Panc1 (cell line): Measurements from ENCODE around the gene CPAMD8. TPM values are rescaled to one million over a fixed set of nuclear protein-coding genes. Genes with fewer than 3 reads are reported as not detected.

Experiments
- ATAC-seq: fragments of 200-7000 bp; cut with Tn5 transposase; 2 replicates; pipeline ENCODE4 v1.9.1; 2020; ENCODE audit warnings: mild to moderate bottlenecking, moderate library complexity
- BruUV-seq: library from RNA; stranded (reverse); fragments of 400-500 nt; replicated peaks from 2 replicates; lab custom pipeline; 2021; lab: Mats Ljungman, UMichigan
- CTCF ChIA-PET: fragments of 300-600 bp; sonication (Branson Sonifier 250); formaldehyde crosslinking; loops from one replicate; lab custom pipeline; 2022; ENCODE audit warnings: antibody characterized with exemption; lab: Charles Lee
- POLR2A ChIA-PET: fragments of 300-600 bp; sonication (Branson Sonifier 250); formaldehyde crosslinking; loops from one replicate; lab custom pipeline; 2022; ENCODE audit warnings: antibody characterized with exemption; lab: Charles Lee
- DNase-seq: peaks from one replicate; pipeline ENCODE4 v3.0.0-alpha.2; 2010; ENCODE audit warnings: low read depth, low spot score
- H3K27ac ChIP-seq: 2 replicates; pipeline ENCODE4 v1.5.1; 2011; ENCODE audit warnings: mild to moderate bottlenecking, low read length, inconsistent platforms
- H3K27me3 ChIP-seq: fragments of 200-500 bp; sonication (Bioruptor generic); 2 replicates; pipeline ENCODE4 v1.6.0; 2014; ENCODE audit warnings: low read length, inconsistent platforms; ENCODE audit not compliant: control insufficient read depth, insufficient read depth
- H3K36me3 ChIP-seq: fragments of 200-500 bp; sonication (Bioruptor generic); 2 replicates; pipeline ENCODE4 v1.5.1; 2014; ENCODE audit warnings: inconsistent platforms, mild to moderate bottlenecking, low read length, moderate library complexity; ENCODE audit not compliant: control insufficient read depth, insufficient read depth
- H3K4me1 ChIP-seq: 2 replicates; pipeline ENCODE4 v1.5.1; 2011; ENCODE audit warnings: inconsistent platforms, mild to moderate bottlenecking, low read length, moderate library complexity; ENCODE audit not compliant: control insufficient read depth, insufficient read depth
- H3K4me3 ChIP-seq, 2 experiments: 2 replicates each; pipeline ENCODE4 v1.5.1; 2011 to 2012; ENCODE audit warnings: low read depth in 2 of 2, low read length in 2 of 2, mild to moderate bottlenecking in 2 of 2, inconsistent platforms in 1 of 2, moderate library complexity in 1 of 2
- H3K9me3 ChIP-seq: fragments of 200-500 bp; sonication (Bioruptor generic); 2 replicates; pipeline ENCODE4 v1.5.1; 2014; ENCODE audit warnings: low read depth, mild to moderate bottlenecking, inconsistent platforms, low read length, moderate library complexity; ENCODE audit not compliant: control insufficient read depth, insufficient read depth
- CTCF ChIP-seq: fragments of 450-650 bp; IDR thresholded peaks from 2 replicates; pipeline ENCODE4 v1.5.1; 2017; ENCODE audit warnings: mild to moderate bottlenecking
- POLR2AphosphoS5 ChIP-seq: IDR thresholded peaks from 2 replicates; pipeline ENCODE4 v1.6.1; 2012; ENCODE audit warnings: mild to moderate bottlenecking, low read depth, low read length, moderate library complexity
- REST ChIP-seq, 2 experiments: IDR thresholded peaks; 2 replicates each; pipeline ENCODE4 v1.6.1; 2011 to 2012; ENCODE audit warnings: low read depth in 2 of 2, control low read depth in 1 of 2, low read length in 1 of 2, mild to moderate bottlenecking in 1 of 2, moderate library complexity in 1 of 2; ENCODE audit not compliant: insufficient read depth in 1 of 2
- SIN3A ChIP-seq: IDR thresholded peaks from 2 replicates; pipeline ENCODE4 v1.6.1; 2012; ENCODE audit warnings: low read depth, mild to moderate bottlenecking, low read length, moderate library complexity, borderline replicate concordance; ENCODE audit not compliant: insufficient read depth
- TCF7L2 ChIP-seq: IDR thresholded peaks from 2 replicates; pipeline ENCODE4 v1.6.1; 2011; ENCODE audit warnings: mild to moderate bottlenecking, low read depth, low read length, inconsistent platforms
- in situ Hi-C: cut with HindIII; loops from 2 replicates; pipeline ENCODE4 v1.10.0; 2016; ENCODE audit warnings: low sequenced_read_pairs, low pct_unique_long_range_greater_than_20kb
- intact Hi-C: fragments of 100-400 bp; cut with micrococcal nuclease; formaldehyde crosslinking; loops from one replicate; pipeline ENCODE4 v1.10.0; 2022; ENCODE audit not compliant: unreplicated experiment
- total RNA-seq: library from RNA; stranded (reverse); gene quantifications from one replicate; pipeline ENCODE4 v1.2.1, GENCODE V29; 2021; ENCODE audit not compliant: unreplicated experiment

Gene CPAMD8
- total RNA-seq, 1 experiment from 2014 or later, result 2.0 TPM

GRCh38 chr19:17020823-17021222, 5.8 kb downstream of the CPAMD8 start:
- in situ Hi-C loops, result no loop called here
- Histone ChIP-seq H3K36me3 (no peaks in the 10 kb centered on the region), H3K4me3 (no peak overlapping the region), H3K27ac (no peak overlapping the region), H3K4me1 (no peaks in the 10 kb centered on the region), H3K27me3 (no peaks in the 10 kb centered on the region), H3K9me3 (no peaks in the 10 kb centered on the region)
- ATAC-seq, result no peak
- intact Hi-C loops, result no loop called here
- TF ChIP-seq POLR2AphosphoS5 (no peak), SIN3A (no peak), CTCF (no peak), TCF7L2 (no peak), REST (IDR thresholded peaks at IDR 0.05; ENCODE audit: insufficient read depth in 1 of 2, low read depth in 2 of 2, low read length in 1 of 2) (no peak)
- no peak for DNase-seq
- ChIA-PET CTCF (no interaction called here), POLR2A (no interaction called here)
- no TSS peak for BruUV-seq

- intact Hi-C loops, result no loop called here
- in situ Hi-C loops, result no loop called here
- BruUV-seq, result no TSS peak
- no peak overlapping the region for H3K27ac ChIP-seq
- no peaks in the 10 kb centered on the region for H3K27me3 ChIP-seq
- ChIA-PET CTCF (no interaction called here), POLR2A (no interaction called here)
- TF ChIP-seq CTCF (no peak), REST (IDR thresholded peaks at IDR 0.05; ENCODE audit: insufficient read depth in 1 of 2, low read depth in 2 of 2, low read length in 1 of 2) (no peak), POLR2AphosphoS5 (no peak), SIN3A (no peak), TCF7L2 (no peak)
- no peaks in the 10 kb centered on the region for H3K4me1 ChIP-seq
- ATAC-seq (no peak), DNase-seq (no peak)
- no peaks in the 10 kb centered on the region for H3K9me3 ChIP-seq
- no peaks in the 10 kb centered on the region for H3K36me3 ChIP-seq
- no peak overlapping the region for H3K4me3 ChIP-seq
These were observed 6.2 kb downstream of the CPAMD8 start for GRCh38 chr19:17020385-17020784.
